Measurements from ENCODE around the gene CELF5.

CELF5 gene

GRCh38 chr19:3206216-3206953, 18.1 kb upstream of the CELF5 start:
- H3K4me3 ChIP-seq (replicated peaks; ENCODE audit: low read depth, low read length), result no peak overlapping the region
- TF ChIP-seq CTCF (IDR thresholded peaks at IDR 0.05; ENCODE audit: low read length, missing control alignments), result no peak
- DNase-seq (ENCODE audit: low read depth), result no peak

GRCh38 chr19:3207461-3208242, 16.8 kb upstream of the CELF5 start:
- H3K4me3 ChIP-seq (replicated peaks; ENCODE audit: low read depth, low read length), result no peak overlapping the region
- TF ChIP-seq CTCF (IDR thresholded peaks at IDR 0.05; ENCODE audit: low read length, missing control alignments), result no peak
- DNase-seq (ENCODE audit: low read depth), result no peak

- no peak for DNase-seq (ENCODE audit: low read depth)
- TF ChIP-seq CTCF (IDR thresholded peaks at IDR 0.05; ENCODE audit: low read length, missing control alignments), result no peak
Observed at GRCh38 chr19:3208317-3209207, 15.9 kb upstream of the CELF5 start.

GRCh38 chr19:3210347-3211017, 14.0 kb upstream of the CELF5 start:
- no peak overlapping the region for H3K4me3 ChIP-seq (replicated peaks; ENCODE audit: low read depth, low read length)
- peak; percentile 69 for TF ChIP-seq CTCF (IDR thresholded peaks at IDR 0.05; ENCODE audit: low read length, missing control alignments)
- DNase-seq (ENCODE audit: low read depth), result peak; percentile 33

More at GRCh38 chr19:3208317-3209207, 15.9 kb upstream of the CELF5 start:
- no peak overlapping the region for H3K4me3 ChIP-seq (replicated peaks; ENCODE audit: low read depth, low read length)

GRCh38 chr19:3211191-3211590, 13.3 kb upstream of the CELF5 start:
- no peak overlapping the region for H3K4me3 ChIP-seq (replicated peaks; ENCODE audit: low read depth, low read length)
- DNase-seq (ENCODE audit: low read depth), result no peak
- no peak for TF ChIP-seq CTCF (IDR thresholded peaks at IDR 0.05; ENCODE audit: low read length, missing control alignments)

- H3K4me3 ChIP-seq (replicated peaks; ENCODE audit: low read depth, low read length), result no peak overlapping the region
- no peak for DNase-seq (ENCODE audit: low read depth)
- TF ChIP-seq CTCF (IDR thresholded peaks at IDR 0.05; ENCODE audit: low read length, missing control alignments), result no peak
Observed at GRCh38 chr19:3213159-3213558, 11.3 kb upstream of the CELF5 start.

All from fibroblast of pulmonary artery (primary cell).